SK-N-MC (cell line): ENCODE data around the gene SLC4A4.

Experiments used
- EZH2 ChIP-seq: fragments of 200-600 bp; sonication (generic); IDR thresholded peaks from one replicate; pipeline ENCODE4 v1.6.1; 2017; ENCODE audit warnings: antibody characterized with exemption
- POLR2AphosphoS5 ChIP-seq: IDR thresholded peaks from 2 replicates; pipeline ENCODE4 v1.6.1; 2012; ENCODE audit warnings: mild to moderate bottlenecking, low read depth, low read length, borderline replicate concordance

- TF ChIP-seq EZH2, result no peak
- TF ChIP-seq POLR2AphosphoS5, result no peak
Observed at GRCh38 chr4:71586087-71586763, 247.4 kb downstream of the SLC4A4 start.
